Globus pallidus (tissue), 1 donor: ENCODE data around the gene ERCC5.

Source experiments
- DNase-seq: peaks from one replicate; pipeline ENCODE4 v3.0.0-alpha.2; 2015; ENCODE audit warnings: low spot score

ERCC5 gene

GRCh38 chr13:102922184-102922583, 76.4 kb downstream of the ERCC5 start:
- DNase-seq: no peak
